T-helper 2 cell treated with Interferon-gamma antibody and Interleukin-4, amounts not matched to agents 100 ng/mL and 5 ng/mL, for 36 hours (primary cell): ENCODE measurements around the gene S100A13. TPM values are rescaled to one million over a fixed set of nuclear protein-coding genes. Genes with fewer than 3 reads are reported as not detected.
"Not testable (repeated sequence)": the region's sequence is repeated elsewhere in the genome, so short reads cannot be mapped to it uniquely, and the experiment has no call there.

Experiments used
- intact Hi-C: fragments of 100-400 bp; cut with micrococcal nuclease; formaldehyde crosslinking; loops from one replicate; pipeline ENCODE4 v1.15.1; 2023
- total RNA-seq: library from RNA; stranded (reverse); gene quantifications from 2 replicates; pipeline ENCODE4 v1.2.3, GENCODE V29; 2022

Gene S100A13
- total RNA-seq, result 3.3 and 4.1 TPM in 2 replicates

DNA sequence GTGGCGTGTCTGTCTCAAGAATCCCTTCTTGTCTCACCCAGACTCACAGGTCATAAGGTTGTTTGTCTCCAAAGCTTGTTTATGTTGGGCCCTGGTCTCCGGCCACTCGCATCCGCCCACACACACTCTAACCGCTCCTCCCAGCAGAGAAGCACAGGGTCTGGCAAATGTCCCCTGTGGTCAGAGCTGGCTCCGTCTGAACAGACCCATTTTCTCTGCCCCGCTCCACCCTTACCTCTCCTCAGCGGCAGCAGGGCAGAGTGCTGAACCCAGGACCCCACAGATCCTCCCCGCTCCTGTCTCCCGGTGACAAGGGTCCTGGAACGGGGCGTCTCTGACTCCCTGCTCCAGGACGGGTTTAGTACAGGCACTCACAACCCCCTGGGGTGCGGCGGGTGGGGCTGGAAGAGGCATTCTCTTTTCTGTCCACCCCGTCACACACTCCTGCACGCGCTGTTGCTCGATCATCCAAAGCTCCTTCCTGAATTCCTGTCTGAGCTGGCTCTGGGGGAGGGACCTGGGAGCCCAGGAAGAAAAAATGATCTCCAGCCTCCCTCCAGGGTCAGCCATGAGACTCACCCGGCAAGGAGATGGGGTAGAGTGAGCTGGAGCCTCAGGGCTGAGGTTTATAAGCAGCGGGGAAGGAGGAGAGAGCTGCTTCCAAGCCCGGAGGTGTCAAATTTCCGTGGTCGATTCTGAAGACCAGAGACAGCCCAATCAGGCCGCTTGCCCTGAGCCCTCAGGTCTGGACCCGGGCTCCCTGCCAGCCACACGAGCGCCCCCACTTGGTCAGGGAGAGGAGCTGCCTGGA, at the start of gene S100A13:
Gene S100A13 (minus strand): TSS at position 602 of the 811 bp plus-strand sequence. CDS start 1,033 bp downstream, outside the sequence.
- intact Hi-C loops, result no loop called here

DNA sequence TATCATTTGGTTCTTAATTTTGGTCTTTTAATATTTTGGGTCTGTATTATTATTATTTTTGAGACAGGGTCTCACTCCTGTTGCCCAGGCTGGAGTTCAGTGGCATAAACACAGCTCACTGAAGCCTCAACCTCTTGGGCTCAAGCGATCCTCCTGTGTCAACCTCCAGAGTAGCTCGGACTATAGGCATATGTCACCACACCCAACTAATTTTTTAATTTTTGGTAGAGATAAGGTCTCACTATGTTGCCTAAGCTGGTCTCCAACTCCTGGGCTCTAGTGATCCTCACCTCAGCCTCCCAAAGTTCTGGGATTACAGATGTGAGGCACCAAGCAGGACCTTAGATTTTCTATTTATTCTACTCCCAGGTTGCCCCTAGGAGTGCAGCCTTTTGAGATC, 46.2 kb upstream of the S100A13 start:
- intact Hi-C loops, result loop anchor here (5.0 to 10.0 kb wide), 3 partner anchors 101 to 654 kb away; partner anchors contain the start of genes ATP8B2, CREB3L4 and SLC27A3

DNA sequence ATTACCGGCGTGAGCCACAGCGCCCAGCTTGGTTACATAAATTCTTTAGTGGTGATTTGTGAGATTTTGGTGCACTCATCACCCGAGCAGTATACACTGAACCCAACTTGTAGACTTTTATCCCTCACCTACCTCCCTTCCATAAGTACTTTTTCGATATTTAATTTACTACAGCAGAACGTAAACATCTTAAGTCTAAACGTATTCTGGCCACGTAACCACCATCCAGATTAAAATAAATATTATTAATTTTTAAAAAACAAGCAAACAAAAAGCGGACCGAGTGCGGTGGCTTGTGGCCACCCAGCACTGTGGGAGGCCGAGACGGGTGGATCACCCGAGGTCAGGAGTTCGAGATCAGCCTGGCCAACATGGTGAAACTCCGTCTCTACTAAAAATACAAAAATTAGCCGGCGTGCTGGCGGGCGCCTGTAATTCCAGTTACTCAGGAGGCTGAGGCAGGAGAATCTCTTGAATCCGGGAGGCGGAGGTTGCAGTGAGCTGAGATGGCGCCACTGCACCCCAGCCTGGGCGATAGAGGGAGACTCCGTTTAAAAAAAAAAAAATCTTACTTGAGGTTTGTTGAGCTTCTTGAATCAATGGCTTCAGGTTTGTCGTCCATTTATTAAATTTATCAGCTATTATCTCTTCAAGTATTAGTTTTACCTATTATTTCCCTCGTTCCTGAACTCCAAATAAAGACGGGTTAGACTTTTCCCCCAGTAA, 44.5 kb upstream of the S100A13 start:
- intact Hi-C loops, result loop anchor here (1.0 to 10.0 kb wide), 8 partner anchors 13 to 656 kb away; partner anchors contain the start of genes ATP8B2, CHTOP, CREB3L4 and HAX1

DNA sequence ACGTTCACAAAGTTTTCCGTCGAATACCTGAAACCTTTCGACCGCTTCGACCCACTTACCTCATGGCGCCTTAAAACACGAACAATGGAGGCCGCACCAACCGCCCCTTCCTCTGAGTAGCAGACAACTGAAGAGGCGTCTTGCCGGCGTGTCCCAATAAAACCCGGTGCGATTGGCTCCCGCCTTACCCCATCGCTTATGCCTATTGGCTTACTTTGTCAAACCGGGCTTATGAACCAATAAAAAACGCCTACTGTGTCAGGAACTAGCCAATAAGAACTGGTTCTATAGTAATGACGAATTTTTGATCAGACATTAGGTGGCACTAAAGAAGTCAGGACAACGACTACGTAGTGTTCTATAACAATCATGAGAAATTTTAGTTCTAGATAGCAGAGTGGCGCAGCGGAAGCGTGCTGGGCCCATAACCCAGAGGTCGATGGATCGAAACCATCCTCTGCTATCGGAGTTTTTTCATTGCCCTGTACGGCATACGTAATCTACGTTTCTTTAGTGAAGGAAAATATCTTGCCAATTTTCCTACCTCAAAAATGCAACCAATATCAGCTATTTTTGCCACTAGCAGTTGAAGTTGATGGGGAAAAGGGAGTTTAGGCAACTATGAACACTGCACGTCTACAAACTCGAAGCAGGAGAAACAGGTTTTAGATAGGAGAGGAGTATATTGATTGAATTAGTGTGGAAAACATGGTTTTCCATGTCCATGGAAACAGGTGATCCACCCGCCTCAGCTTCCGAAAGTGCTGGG, 43.7 kb upstream of the S100A13 start, which contains the start of gene ILF2:
Gene ILF2 (minus strand): TSS at position 135 of the 769 bp plus-strand sequence. CDS start 71 bp downstream, at position 64.
- intact Hi-C loops, result loop anchor here (1.0 to 10.0 kb wide), 8 partner anchors 13 to 656 kb away; partner anchors contain the start of genes ATP8B2, CHTOP, CREB3L4 and HAX1

DNA sequence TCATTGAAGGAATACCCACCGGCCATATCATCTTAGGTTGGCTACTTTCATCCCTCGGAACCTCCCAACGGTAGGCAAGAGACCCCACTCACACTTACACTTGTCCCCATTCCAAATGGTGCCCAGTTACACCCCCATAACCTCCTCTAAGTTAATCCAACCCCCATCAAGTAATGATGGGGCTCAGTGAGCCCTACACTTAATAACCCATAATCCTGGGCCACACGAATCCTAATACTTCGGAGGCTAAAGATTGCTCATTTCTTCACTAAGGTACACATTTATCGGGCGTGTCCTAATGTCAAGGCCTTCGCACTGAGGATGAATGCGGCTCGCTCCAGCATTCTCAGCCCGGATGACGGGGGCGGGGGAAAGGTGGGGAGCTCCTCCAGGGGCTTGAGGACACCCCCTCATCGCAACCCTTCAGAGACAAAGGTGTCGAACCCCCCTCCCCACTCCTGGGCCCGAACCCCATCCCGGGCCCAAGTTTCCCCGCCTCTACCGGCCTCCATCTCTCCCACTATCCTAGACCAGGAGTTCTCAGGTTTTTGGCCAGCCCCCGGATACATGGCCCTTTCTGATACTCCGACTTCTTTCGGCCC, 43.1 kb upstream of the S100A13 start:
- intact Hi-C loops, result loop anchor here (2.0 to 10.0 kb wide), 4 partner anchors 104 to 657 kb away; partner anchors contain the start of genes ATP8B2, CREB3L4, RAB13 and SLC27A3

DNA sequence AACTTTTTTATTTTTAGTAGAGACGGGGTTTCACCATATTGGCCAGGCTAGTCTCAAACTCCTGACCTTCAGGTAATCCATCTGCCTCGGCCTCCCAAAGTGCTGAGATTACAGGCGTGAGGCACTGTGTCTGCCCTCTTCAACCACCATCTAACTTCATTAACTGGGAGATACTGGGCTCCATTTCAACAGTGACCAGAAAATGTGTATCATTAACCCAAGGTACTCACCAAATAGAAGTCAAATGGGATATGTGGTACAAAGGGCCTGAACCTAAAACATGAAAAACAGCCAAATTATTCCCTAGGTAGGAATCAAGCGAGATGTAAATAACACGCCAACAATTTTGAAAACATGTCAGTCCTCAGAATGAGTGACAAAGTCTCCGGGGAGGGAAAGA, 42.3 kb upstream of the S100A13 start:
- intact Hi-C loops, result loop anchor here (2.0 to 10.0 kb wide), 4 partner anchors 105 to 658 kb away; partner anchors contain the start of genes ATP8B2, CREB3L4, RAB13 and SLC27A3

DNA sequence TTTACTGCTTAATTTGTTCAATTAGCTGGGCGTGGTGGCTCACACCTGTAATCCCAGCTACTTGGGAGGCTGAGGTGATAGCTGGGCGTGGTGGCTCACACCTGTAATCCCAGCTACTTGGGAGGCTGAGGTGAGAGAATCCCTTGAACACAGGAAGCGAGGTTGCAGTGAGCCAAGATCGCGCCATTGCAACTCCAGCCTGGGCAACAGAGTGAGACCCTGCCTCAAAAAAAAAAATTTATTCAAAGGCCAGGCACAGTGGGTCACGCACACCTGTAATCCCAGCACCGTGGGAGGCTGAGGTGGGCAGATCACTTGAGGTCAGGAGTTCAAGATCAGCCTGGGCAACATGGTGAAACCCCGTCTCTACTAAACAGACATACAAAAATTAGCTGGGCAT, 41.4 kb upstream of the S100A13 start:
- intact Hi-C loops, result not testable (repeated sequence)

DNA sequence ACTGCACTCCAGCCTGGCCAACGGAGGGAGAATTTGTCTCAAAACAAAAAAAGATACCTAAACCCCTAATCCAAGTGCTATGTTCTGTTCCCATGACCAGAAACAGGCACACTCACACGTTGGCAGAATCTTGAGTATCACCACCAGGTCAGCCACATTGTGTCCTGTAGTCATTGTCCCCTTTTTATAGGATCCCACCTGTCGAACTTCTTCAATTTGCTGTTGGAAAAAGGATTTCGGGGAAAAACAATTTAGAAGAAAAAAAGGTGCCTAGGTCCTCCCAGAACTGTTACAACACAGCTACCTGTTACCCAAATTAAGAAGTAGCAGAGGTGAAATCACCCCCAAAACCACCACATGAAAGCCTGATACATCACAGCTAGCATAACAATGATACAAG, 40.1 kb upstream of the S100A13 start:
- intact Hi-C loops, result no loop called here

DNA sequence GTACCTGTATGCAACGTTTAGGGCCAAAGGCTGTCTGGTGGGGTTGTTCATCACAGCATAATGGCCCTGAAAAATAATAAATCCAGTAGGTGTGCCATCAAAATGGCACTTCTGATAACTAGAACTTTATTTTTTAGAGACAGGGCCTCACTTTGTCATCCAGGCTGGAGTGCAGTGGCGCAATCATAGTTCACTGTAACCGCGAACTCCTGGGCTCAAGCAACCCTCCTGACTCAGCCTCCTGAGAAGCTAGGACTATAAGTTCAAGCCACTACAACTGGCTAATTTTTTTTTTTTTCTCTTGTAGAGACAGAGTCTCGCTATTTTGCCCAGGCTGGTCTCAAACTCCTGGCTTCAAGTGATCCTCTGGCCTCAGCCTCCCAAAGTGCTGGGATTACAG, 35.9 kb upstream of the S100A13 start:
- intact Hi-C loops, result no loop called here

DNA sequence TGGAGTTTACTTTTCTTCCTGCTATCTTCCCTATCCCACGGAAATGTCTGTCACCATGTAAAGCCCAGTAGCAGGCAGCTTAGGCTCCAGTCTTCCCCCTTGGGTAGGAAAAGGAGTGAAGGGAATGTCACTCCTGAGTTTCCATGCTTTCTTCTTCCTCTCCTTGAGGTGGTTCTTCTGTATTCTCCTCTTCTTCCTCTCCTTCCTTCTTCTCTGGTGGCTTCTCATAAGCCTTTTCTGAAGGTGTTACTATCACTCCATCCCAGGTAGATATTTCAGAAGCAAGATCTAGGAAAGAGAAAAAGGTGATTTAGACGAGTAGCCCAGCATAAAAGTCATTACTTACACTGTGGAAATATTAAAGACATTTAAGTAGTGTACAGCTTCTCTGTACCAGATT, 35.0 kb upstream of the S100A13 start:
- intact Hi-C loops, result no loop called here

DNA sequence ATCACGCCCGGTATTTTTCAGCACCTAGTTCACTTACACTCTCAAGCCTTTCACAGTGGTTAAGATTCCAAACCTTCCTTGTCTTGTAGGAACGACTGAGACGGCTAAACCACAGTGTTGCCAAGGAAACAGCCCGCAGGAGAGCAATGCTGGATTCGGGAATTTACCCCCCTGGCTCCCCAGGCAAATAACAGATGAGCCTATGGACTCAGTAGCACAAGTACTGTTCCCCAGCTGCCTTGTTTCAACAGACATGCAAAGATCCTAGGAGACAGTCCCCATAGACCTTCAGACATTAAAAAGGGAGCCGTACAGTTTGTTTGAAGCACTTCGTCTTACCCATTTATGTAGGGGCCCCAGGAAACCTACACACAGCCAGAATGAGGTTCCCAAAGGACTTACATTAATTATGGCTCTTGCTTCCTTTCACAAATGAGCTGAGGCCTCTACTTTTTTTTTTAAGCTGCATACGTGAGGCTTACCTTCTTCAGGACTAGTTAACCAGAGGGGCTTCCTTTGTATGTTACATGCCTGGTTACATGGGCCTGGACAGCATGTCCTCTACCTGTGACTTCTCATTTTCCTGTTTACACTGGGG, 33.9 kb upstream of the S100A13 start:
- intact Hi-C loops, result no loop called here

DNA sequence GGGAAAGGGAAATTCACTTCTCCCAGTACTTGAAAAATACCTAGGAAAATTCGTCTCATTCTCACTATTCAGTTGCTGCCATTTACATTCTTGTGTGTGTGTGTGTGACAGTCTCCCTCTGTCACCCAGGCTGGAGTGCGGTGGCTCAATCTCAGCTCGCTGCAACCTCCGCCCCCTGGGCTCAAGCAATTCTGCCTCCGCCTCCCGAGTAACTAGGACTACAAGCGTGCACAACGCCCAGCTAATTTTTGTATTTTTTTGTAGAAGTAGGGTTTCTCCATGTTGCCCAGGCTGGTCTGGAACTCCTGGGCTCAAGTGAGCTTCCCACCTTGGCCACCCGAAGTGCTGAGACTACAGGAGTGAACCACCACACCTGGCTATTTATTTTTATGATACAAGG, 32.4 kb upstream of the S100A13 start:
- intact Hi-C loops, result no loop called here

DNA sequence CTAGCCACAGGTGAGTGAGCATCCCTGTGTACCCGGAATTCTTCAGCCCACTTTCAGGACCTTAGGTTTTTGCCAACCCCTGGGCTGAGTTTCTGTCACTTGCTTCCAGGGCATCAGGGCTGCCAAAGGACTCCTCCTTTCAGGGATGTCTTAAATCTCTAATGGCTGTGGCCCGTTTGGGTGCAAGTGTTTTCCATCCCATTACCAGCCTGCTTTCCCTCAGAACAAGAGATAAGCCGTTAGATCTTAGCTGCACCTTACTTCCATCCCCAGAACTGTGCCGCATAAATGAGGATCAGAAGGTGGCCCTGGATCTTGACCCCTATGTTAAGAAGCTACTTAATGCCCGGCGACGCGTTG, 31.9 kb upstream of the S100A13 start:
- intact Hi-C loops, result no loop called here

DNA sequence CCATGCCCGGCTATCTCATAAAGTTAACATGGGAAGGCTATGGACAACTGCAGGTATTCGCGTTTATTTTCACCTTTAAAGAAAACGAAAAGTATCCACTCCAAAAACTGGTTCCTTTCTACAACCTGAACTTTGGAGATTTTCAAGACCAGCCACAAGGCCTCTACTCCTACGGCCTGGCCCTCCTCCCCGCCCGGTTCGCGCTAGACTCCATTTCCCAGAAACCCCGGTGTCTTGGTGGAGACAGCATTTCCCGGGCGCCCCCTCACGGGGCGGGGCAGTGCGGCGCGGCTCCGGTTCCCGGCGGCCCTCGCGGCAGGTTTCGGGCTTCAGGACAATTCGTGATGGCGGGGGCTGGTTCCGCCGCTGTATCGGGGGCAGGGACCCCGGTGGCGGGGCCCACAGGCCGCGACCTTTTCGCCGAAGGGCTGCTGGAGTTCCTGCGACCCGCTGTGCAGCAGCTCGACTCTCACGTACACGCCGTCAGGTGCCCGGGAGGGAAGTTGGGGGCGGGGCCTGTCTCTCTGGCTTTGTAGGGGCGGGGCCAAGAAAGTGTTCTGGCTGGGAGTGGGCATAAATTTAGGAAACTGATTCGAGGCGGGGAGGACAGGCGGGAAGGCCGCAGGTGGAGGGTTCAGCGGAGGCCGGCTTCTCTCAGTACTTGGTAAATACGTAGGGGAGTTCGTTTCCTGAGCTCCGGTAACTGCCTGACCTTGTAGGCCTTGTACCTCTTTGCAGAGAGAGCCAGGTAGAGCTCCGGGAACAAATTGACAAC, 31.3 kb upstream of the S100A13 start, which contains the start of gene SNAPIN:
Gene SNAPIN (plus strand): TSS at position 304 of the 775 bp plus-strand sequence. CDS start 41 bp downstream, at position 345.
- intact Hi-C loops, result loop anchor here (1.0 kb wide), 2 partner anchors 13 to 24 kb away; partner anchors contain the start of gene CHTOP

DNA sequence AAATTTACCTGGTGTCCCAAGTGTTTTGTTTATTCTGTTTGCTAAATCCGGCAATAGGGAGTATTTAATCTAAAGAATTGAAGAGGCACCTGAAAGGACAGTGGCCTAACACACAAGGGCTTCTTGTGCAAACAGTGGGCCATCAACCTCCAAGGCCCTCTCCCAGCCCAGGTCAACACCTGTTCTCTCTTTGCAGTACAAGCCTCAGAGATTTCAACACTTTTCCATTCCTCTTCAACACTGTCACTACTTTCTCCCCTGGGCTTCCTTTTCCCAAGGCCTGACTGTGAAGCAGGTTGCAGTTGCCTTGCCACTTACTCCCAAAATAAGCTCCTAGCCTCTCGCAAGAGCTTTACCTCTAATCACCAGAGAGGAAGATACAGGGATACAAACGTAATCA, 28.0 kb upstream of the S100A13 start:
- intact Hi-C loops, result no loop called here

DNA sequence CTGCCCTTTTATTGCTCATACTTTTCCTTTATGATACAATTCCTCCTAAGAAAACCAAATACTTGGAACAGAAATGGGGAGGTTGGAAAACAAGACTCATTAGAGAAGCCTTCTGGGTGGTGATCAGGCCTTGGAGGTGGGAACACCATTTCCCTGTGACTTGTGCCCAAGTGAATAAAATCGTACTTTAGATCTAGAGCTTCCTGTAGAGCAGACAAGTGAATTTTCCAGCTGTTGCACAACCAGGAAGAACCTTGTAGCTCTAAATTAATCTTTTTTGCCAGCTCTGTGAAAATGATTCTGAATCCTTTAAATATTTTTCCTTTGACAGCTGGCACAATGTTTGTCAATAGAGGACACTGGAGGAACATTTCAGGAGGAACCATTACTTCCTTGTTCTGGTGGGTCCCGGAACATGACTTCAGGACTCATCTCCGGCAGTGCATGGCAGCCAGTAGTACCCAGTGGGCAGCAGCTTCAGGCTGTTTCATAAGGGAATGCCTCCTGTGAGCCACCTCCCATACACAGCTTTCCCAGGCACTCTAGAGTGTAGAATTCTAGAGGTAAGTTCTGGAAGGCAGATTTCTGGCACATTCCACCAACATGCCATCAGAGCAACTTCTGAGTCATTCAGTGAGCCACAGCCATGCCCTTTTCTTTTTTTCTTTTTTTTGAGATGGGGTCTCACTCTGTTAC, 25.6 kb upstream of the S100A13 start:
- intact Hi-C loops, result no loop called here

DNA sequence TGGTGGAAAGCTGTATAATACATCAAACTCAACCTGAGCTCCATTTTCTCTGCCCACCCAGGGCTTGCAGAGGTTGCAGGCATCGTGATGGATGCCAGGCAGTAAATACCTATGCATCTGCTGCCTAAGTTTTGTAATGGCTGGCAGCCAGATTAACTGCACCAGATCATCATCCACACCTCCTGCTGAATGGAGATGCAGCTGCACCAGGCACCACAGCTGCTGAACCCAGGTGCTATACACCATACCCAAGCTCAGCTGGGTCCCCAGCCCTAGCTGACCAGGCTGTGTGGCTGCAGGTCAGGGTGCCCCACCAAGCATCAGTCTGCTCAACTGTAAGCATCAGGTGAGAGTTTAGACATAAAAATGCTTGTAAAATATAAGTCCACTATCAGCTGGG, 24.5 kb upstream of the S100A13 start:
- intact Hi-C loops, result no loop called here

DNA sequence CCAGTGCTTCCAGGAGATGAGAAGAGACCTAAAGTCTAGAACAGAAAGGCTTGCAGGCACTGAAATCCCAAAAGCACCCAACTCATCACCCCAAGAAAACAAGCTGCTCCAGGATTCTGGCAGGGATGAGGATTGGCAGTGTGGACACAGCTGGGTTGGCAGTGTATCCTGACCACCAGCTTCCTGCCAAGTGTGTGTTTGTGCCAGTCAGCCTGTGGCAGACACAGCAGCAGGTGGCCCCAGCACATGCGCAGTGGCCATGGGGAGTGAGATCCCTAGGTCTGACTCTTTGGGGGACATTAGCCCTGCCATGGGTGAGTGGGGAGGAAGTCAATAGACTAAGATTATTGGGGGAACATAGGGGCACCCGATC, 22.5 kb upstream of the S100A13 start:
- intact Hi-C loops, result no loop called here
